HEK293 (cell line): Measurements from ENCODE around the gene KDM5A.

Experiments used
- CTCF ChIA-PET: fragments of 350-600 bp; formaldehyde crosslinking; extraction: SDS; loops from one replicate; lab custom pipeline; 2021; ENCODE audit warnings: antibody characterized with exemption; lab: Yijun Ruan, JAX
- POLR2A ChIA-PET: fragments of 300-600 bp; formaldehyde crosslinking; extraction: SDS; loops from one replicate; lab custom pipeline; 2020; ENCODE audit warnings: antibody characterized with exemption, inconsistent platforms; lab: Yijun Ruan, JAX
- H3K27ac ChIP-seq: fragments of 200-500 bp; sonication (Bioruptor generic); 2 replicates; pipeline ENCODE4 v1.5.1; 2014; ENCODE audit warnings: low read depth, low read length, control low read depth, inconsistent platforms; ENCODE audit errors: extremely low read depth
- H3K36me3 ChIP-seq, 2 experiments: fragments of 200-500 bp in 1 of 2; sonication (Bioruptor generic) in 1 of 2; 1 replicate in 1 of 2; 2 replicates in 1 of 2; pipeline ENCODE4 v1.5.1; 2014 to 2017; ENCODE audit warnings: inconsistent platforms in 2 of 2, low read length in 2 of 2; ENCODE audit not compliant: control insufficient read depth in 2 of 2, insufficient read depth in 1 of 2
- H3K4me1 ChIP-seq: fragments of 200-500 bp; sonication (Bioruptor generic); 2 replicates; pipeline ENCODE4 v1.5.1; 2014; ENCODE audit warnings: mild to moderate bottlenecking, low read length, inconsistent platforms; ENCODE audit not compliant: control insufficient read depth, insufficient read depth
- H3K4me3 ChIP-seq: 2 replicates; pipeline ENCODE4 v1.5.1; 2011; ENCODE audit warnings: low read depth, mild to moderate bottlenecking, control low read depth, low read length, moderate library complexity
- H3K9me3 ChIP-seq: fragments of 200-500 bp; sonication (Bioruptor generic); 2 replicates; pipeline ENCODE4 v1.5.1; 2014; ENCODE audit warnings: low read depth, low read length, inconsistent platforms; ENCODE audit not compliant: control insufficient read depth, insufficient read depth
- GLI2 ChIP-seq: fragments of 450-650 bp; formaldehyde crosslinking; IDR thresholded peaks from 2 replicates; pipeline ENCODE4; 2017; ENCODE audit warnings: missing biosample characterization, missing genetic modification characterization, low read depth, borderline replicate concordance
- GLIS2 ChIP-seq: fragments of 450-650 bp; formaldehyde crosslinking; IDR thresholded peaks from 2 replicates; pipeline ENCODE4 v1.5.1; 2016; ENCODE audit warnings: missing biosample characterization, missing genetic modification characterization
- MZF1 ChIP-seq: fragments of 450-650 bp; formaldehyde crosslinking; IDR thresholded peaks from 2 replicates; pipeline ENCODE4 v1.5.1; 2017; ENCODE audit warnings: missing biosample characterization, missing genetic modification characterization, borderline replicate concordance
- PRDM1 ChIP-seq: fragments of 450-650 bp; formaldehyde crosslinking; IDR thresholded peaks from 2 replicates; pipeline ENCODE4; 2016; ENCODE audit warnings: missing biosample characterization, missing genetic modification characterization
- ZFP37 ChIP-seq: fragments of 450-650 bp; formaldehyde crosslinking; IDR thresholded peaks from 2 replicates; pipeline ENCODE4 v1.5.1; 2016; ENCODE audit warnings: missing biosample characterization, missing genetic modification characterization
- ZNF175 ChIP-seq: fragments of 450-650 bp; formaldehyde crosslinking; IDR thresholded peaks from 2 replicates; pipeline ENCODE4 v1.5.1; 2016; ENCODE audit warnings: missing biosample characterization, missing genetic modification characterization
- ZNF214 ChIP-seq: fragments of 450-650 bp; formaldehyde crosslinking; IDR thresholded peaks from 2 replicates; pipeline ENCODE4 v1.5.1; 2017; ENCODE audit warnings: missing biosample characterization, mild to moderate bottlenecking, missing genetic modification characterization, borderline replicate concordance
- ZNF280D ChIP-seq: fragments of 450-650 bp; formaldehyde crosslinking; IDR thresholded peaks from 2 replicates; pipeline ENCODE4 v1.5.1; 2016; ENCODE audit warnings: missing biosample characterization, missing genetic modification characterization
- ZNF292 ChIP-seq: fragments of 450-650 bp; formaldehyde crosslinking; IDR thresholded peaks from 2 replicates; pipeline ENCODE4 v1.5.1; 2016; ENCODE audit warnings: low read depth, missing biosample characterization, missing genetic modification characterization, borderline replicate concordance
- ZNF423 ChIP-seq: fragments of 450-650 bp; formaldehyde crosslinking; IDR thresholded peaks from 2 replicates; pipeline ENCODE4 v1.5.1; 2016; ENCODE audit warnings: missing biosample characterization, missing genetic modification characterization
- ZNF473 ChIP-seq: fragments of 450-650 bp; formaldehyde crosslinking; IDR thresholded peaks from 2 replicates; pipeline ENCODE4 v1.5.1; 2017; ENCODE audit warnings: missing biosample characterization, missing genetic modification characterization
- ZNF48 ChIP-seq: fragments of 450-650 bp; formaldehyde crosslinking; IDR thresholded peaks from 2 replicates; pipeline ENCODE4 v1.5.1; 2016; ENCODE audit warnings: missing biosample characterization, missing genetic modification characterization
- ZNF518A ChIP-seq: fragments of 450-650 bp; formaldehyde crosslinking; conservative IDR thresholded peaks from 2 replicates; pipeline ENCODE4 v1.5.1; 2016; ENCODE audit warnings: low read depth, missing biosample characterization, missing genetic modification characterization
- ZNF549 ChIP-seq: fragments of 450-650 bp; IDR thresholded peaks from 2 replicates; pipeline ENCODE4 v1.5.1; 2018; ENCODE audit warnings: missing biosample characterization, missing genetic modification characterization, mild to moderate bottlenecking, inconsistent platforms, moderate library complexity
- ZNF677 ChIP-seq: fragments of 450-650 bp; IDR thresholded peaks from 2 replicates; pipeline ENCODE4 v1.5.0; 2018; ENCODE audit warnings: missing biosample characterization, mild to moderate bottlenecking, missing genetic modification characterization, moderate library complexity
- ZNF692 ChIP-seq: fragments of 450-650 bp; formaldehyde crosslinking; IDR thresholded peaks from 2 replicates; pipeline ENCODE4 v1.5.1; 2016; ENCODE audit warnings: missing biosample characterization, missing genetic modification characterization
- ZNF843 ChIP-seq: fragments of 450-650 bp; formaldehyde crosslinking; IDR thresholded peaks from 2 replicates; pipeline ENCODE4 v1.5.1; 2016; ENCODE audit warnings: missing biosample characterization, missing genetic modification characterization

Gene KDM5A

GRCh38 chr12:401235-402028 is 12.3 kb upstream of the KDM5A start, which contains the start of gene CCDC77 (continued):
- TF ChIP-seq ZNF280D (tag by site-specific recombination) (no peak), GLI2 (tag by site-specific recombination) (no peak), ZNF292 (tag by site-specific recombination) (no peak), ZNF843 (tag by site-specific recombination) (no peak), ZNF518A (peak; percentile 35; the same call in 1 of the 2 replicates)

GRCh38 chr12:400828-401227 is 11.7 kb upstream of the KDM5A start:
- Histone ChIP-seq H3K36me3 (peaks cover under 1 to 10% of the 10 kb centered on the region in 2 experiments), H3K4me1 (no peaks in the 10 kb centered on the region; the same call in 1 of the 2 replicates), H3K4me3 (peak overlapping the region; percentile 37), H3K27ac (no peak overlapping the region), H3K9me3 (no peaks in the 10 kb centered on the region)
- ChIA-PET CTCF (interaction anchor here (0.6 to 2.2 kb wide), 7 partner anchors 10 to 146 kb away, joined by 3 to 17 read pairs (median 4); no protein-coding TSS in a partner anchor), POLR2A (interaction anchor here (0.6 to 1.9 kb wide), 6 partner anchors 11 to 131 kb away, joined by 3 to 36 read pairs (median 5); partner anchors contain the start of gene KDM5A)
- TF ChIP-seq ZNF549 (tag by site-specific recombination) (no peak), MZF1 (tag by site-specific recombination) (0 out of 2 replicates have a peak, but pooled peaks have one; percentile 29), ZNF423 (no peak), ZNF677 (tag by site-specific recombination) (no peak), PRDM1 (tag by site-specific recombination) (peak; percentile 50; the same call in 1 of the 2 replicates), ZNF175 (tag by site-specific recombination) (no peak), GLIS2 (tag by site-specific recombination) (no peak), ZFP37 (tag by site-specific recombination) (no peak), ZNF473 (tag by site-specific recombination) (no peak), ZNF48 (tag by site-specific recombination) (no peak), ZNF692 (tag by site-specific recombination) (no peak), ZNF214 (tag by site-specific recombination) (no peak)
